A549 (cell line): Measurements from ENCODE around the gene GPC1. TPM values are rescaled to one million over a fixed set of nuclear protein-coding genes. Genes with fewer than 3 reads are reported as not detected.

ENCODE experiments used
- polyA plus RNA-seq, 4 experiments: library from polyadenylated mRNA; depleted of rRNA in 3 of 4; stranded (reverse); fragments of >200 nt; fragmentation: RNase III in 1 of 4; extraction: RNeasy Plus Mini Kit Qiagen cat#74134 plus additional on column Dnase treatment in 1 of 4; gene quantifications; 2 replicates in 3 of 4; 3 replicates in 1 of 4; pipeline ENCODE4 v1.2.3, GENCODE V29; 2011 to 2017
- small RNA-seq, 6 experiments: library from RNA; depleted of rRNA; stranded (forward); fragments of <200 nt; gene quantifications; one replicate each; pipeline ENCODE3, GENCODE V24; 2012

The GPC1 gene
- polyA plus RNA-seq, 2 of the 4 experiments (the other 2 are of a cell fraction), result 19.8 to 97.7 TPM

Small RNA genes lying within 50 kb of the gene (small RNA-seq; reads per million reads assigned to genes)
- gene MIR149, result 31.1 to 760 (median 372) reads per million in 6 experiments

Other genes starting within 250 kb of the GPC1 start
- gene ANKMY1, start 122.3 kb downstream of the GPC1 start, polyA plus RNA-seq (2011; rRNA removed), result 16.5 and 18.9 TPM in 2 replicates
- 10.6 to 13.4 TPM (median 12.0 TPM) in 3 replicates for gene ANKMY1, start 122.3 kb downstream of the GPC1 start, polyA plus RNA-seq (2017; fragmentation: RNase III; extraction: RNeasy Plus Mini Kit Qiagen cat#74134 plus additional on column Dnase treatment)
- gene DUSP28, start 124.7 kb downstream of the GPC1 start, polyA plus RNA-seq (2011; rRNA removed), result 11.8 and 14.3 TPM in 2 replicates
- gene DUSP28, start 124.7 kb downstream of the GPC1 start, polyA plus RNA-seq (2017; fragmentation: RNase III; extraction: RNeasy Plus Mini Kit Qiagen cat#74134 plus additional on column Dnase treatment), result 5.2 to 5.8 TPM (median 5.6 TPM) in 3 replicates
- 9.2 and 20.0 TPM in 2 replicates for gene RNPEPL1, start 132.8 kb downstream of the GPC1 start, polyA plus RNA-seq (2011; rRNA removed)
- gene RNPEPL1, start 132.8 kb downstream of the GPC1 start, polyA plus RNA-seq (2017; fragmentation: RNase III; extraction: RNeasy Plus Mini Kit Qiagen cat#74134 plus additional on column Dnase treatment), result 23.7 to 26.4 TPM (median 26.3 TPM) in 3 replicates
- gene CAPN10, start 151.1 kb downstream of the GPC1 start, polyA plus RNA-seq (2011; rRNA removed), result 8.4 and 9.5 TPM in 2 replicates
- gene CAPN10, start 151.1 kb downstream of the GPC1 start, polyA plus RNA-seq (2017; fragmentation: RNase III; extraction: RNeasy Plus Mini Kit Qiagen cat#74134 plus additional on column Dnase treatment), result 15.8 to 17.7 TPM (median 15.9 TPM) in 3 replicates
- 0.65 and 1.3 TPM in 2 replicates for gene GPR35, start 189.8 kb downstream of the GPC1 start, polyA plus RNA-seq (2011; rRNA removed)
- gene GPR35, start 189.8 kb downstream of the GPC1 start, polyA plus RNA-seq (2017; fragmentation: RNase III; extraction: RNeasy Plus Mini Kit Qiagen cat#74134 plus additional on column Dnase treatment), result 0.79 to 1.0 TPM (median 0.90 TPM) in 3 replicates
- gene AQP12B, start 247.2 kb downstream of the GPC1 start, polyA plus RNA-seq (2011; rRNA removed), result not detected in 2 replicates
- gene AQP12B, start 247.2 kb downstream of the GPC1 start, polyA plus RNA-seq (2017; fragmentation: RNase III; extraction: RNeasy Plus Mini Kit Qiagen cat#74134 plus additional on column Dnase treatment), result not detected in 3 replicates